Testis (tissue), 3 donors: ENCODE results near the gene RNF11. TPM values are rescaled to one million over a fixed set of nuclear protein-coding genes. Genes with fewer than 3 reads are reported as not detected.

Source experiments
- DNase-seq: peaks from one replicate; pipeline ENCODE4 v3.0.0-alpha.2; 2019
- H3K27ac ChIP-seq, 2 donors: fragments of 200-600 bp; sonication (generic); one replicate each; pipeline ENCODE4 v1.5.1; 2019
- H3K27me3 ChIP-seq: fragments of 200-600 bp; sonication (generic); one replicate; pipeline ENCODE4 v1.5.1; 2019
- H3K36me3 ChIP-seq: fragments of 200-600 bp; sonication (generic); one replicate; pipeline ENCODE4 v1.5.1; 2017; ENCODE audit warnings: low read depth; ENCODE audit errors: missing control alignments
- H3K4me1 ChIP-seq: fragments of 200-600 bp; sonication (generic); one replicate; pipeline ENCODE4 v1.5.1; 2019
- H3K4me3 ChIP-seq, 2 donors: fragments of 200-600 bp; sonication (generic); one replicate each; pipeline ENCODE4 v1.5.1; 2017 to 2019
- H3K9me3 ChIP-seq: fragments of 200-600 bp; sonication (generic); one replicate; pipeline ENCODE4 v1.5.1; 2017
- CTCF ChIP-seq, 3 experiments: fragments of 450-650 bp in 2 of 3; fragments of 200-600 bp in 1 of 3; sonication (generic) in 1 of 3; IDR thresholded peaks; one replicate each; pipeline ENCODE4 v1.5.1; 2016 to 2019; ENCODE audit warnings: antibody characterized with exemption in 3 of 3, mild to moderate bottlenecking in 2 of 3, moderate library complexity in 1 of 3
- POLR2A ChIP-seq: fragments of 450-650 bp; IDR thresholded peaks from one replicate; pipeline ENCODE4 v1.6.1; 2017; ENCODE audit warnings: antibody characterized with exemption, mild to moderate bottlenecking, moderate library complexity
- WGBS, 2 donors: methylation state at CpG; one replicate each; pipeline ENCODE4 v1.1.5; 2018; 5-methylcytosine and 5-hydroxymethylcytosine counted together
- intact Hi-C: fragments of 100-400 bp; cut with DNase I; formaldehyde crosslinking; loops from one replicate; pipeline ENCODE4 v1.15.1; 2023; ENCODE audit warnings: low total_unique reads
- polyA plus RNA-seq: library from polyadenylated mRNA; stranded (reverse); fragments of 350-450 nt; fragmentation: Illumina TruSeq; extraction: RNeasy Lipid Tissue Mini Kit (QIAGEN cat#74804); gene quantifications from one replicate; pipeline ENCODE4 v1.2.3, GENCODE V29; 2014; ENCODE audit warnings: low read depth, low replicate concordance; ENCODE audit not compliant: insufficient read depth
- total RNA-seq, 2 donors: library from RNA; depleted of rRNA; stranded (reverse); fragments of >200 nt; gene quantifications; one replicate each; pipeline ENCODE4 v1.2.3, GENCODE V29; 2016

RNF11 gene
- total and polyA plus RNA-seq, 3 donors from 2014 or later, result 59.8 to 108 (median 89.7) TPM

DNA sequence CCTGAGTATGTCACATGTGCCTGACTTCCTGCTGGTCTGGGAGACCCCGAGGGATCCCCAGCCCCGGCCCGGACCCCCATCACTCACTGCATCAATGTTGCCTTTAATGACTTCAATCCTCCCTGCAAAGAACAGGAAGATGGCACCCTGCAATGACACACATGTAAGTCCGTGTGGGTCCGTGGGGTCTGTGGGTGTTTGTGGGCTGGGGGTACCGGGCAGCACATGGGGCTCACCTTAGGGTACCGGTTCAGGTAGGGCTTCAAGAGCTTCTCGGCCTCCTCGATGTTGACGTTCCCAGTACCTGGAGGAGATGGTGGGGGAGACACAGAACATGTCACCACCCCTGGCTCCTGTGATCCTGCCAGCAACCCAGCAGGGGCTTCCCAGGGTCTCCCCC, 66.2 kb downstream of the RNF11 start:
- H3K4me3 ChIP-seq, result no peak overlapping the region
- H3K27me3 ChIP-seq, result no peaks in the 10 kb centered on the region
- H3K4me1 ChIP-seq, result peaks cover 6% of the 10 kb centered on the region
- no peak for DNase-seq
- H3K9me3 ChIP-seq, result no peaks in the 10 kb centered on the region
- intact Hi-C loops, result no loop called here
- H3K27ac ChIP-seq, result no peak overlapping the region
- TF ChIP-seq CTCF (IDR thresholded peaks at IDR 0.05), result no peak
- no peak for TF ChIP-seq POLR2A
- 91% methylated on average over 10 of the region's 10 CpGs; no CpG with 5 or more reads in 1 of the 2 donors for WGBS, 2 donors
- no peaks in the 10 kb centered on the region for H3K36me3 ChIP-seq

DNA sequence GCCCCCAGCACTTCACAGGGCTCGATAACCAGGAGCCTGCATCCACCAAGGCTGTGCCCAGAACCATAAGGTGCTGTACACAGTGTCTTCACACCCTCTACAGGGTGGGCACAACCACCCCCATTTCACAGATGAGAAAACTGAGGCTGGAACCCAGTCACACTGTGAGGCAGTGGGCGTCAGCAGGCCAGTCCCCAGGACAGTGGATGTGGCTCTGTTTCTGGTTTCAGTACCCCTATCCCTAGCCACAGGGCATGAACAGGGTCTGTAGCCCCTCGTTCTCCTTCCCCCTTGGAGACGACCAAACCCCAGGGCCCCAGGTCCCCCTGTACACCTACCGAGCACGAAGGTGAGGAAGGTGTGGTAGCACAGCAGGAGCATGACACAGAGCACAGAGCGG, 66.7 kb downstream of the RNF11 start:
- no peak for DNase-seq

DNA sequence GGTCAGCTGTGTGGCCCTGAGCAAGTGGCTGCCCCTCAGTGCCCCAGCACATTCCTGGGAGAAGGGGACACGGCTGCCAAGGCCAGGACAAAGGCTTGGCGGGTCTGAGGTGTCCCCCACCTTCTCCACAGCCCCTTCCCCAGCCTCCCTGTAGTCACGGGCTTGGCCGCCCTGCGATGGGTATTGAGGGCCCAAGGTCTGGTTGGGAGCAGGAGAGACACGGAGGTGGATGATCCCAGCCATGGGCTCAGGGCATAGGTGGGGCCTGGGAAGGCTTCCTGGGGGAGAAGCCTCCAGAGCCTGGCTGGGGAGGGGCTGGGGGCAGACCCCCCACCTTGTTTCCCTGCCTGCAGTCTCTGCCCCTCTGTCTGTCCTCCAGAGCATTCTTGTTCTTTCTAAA, 67.2 kb downstream of the RNF11 start:
- Histone ChIP-seq H3K36me3 (no peaks in the 10 kb centered on the region), H3K27me3 (no peaks in the 10 kb centered on the region), H3K4me3 (no peak overlapping the region), H3K9me3 (no peaks in the 10 kb centered on the region), H3K4me1 (no peaks in the 10 kb centered on the region), H3K27ac (no peak overlapping the region)
- intact Hi-C loops, result no loop called here
- 84 to 85% methylated on average over 6 of the region's 6 CpGs for WGBS, 2 donors
- TF ChIP-seq POLR2A (no peak), CTCF (IDR thresholded peaks at IDR 0.05) (no peak)
- DNase-seq, result no peak

More for the DNA sequence above, 66.7 kb downstream of the RNF11 start:
- Histone ChIP-seq H3K27ac (no peak overlapping the region), H3K9me3 (no peaks in the 10 kb centered on the region), H3K4me1 (peaks cover 2% of the 10 kb centered on the region), H3K36me3 (no peaks in the 10 kb centered on the region), H3K27me3 (no peaks in the 10 kb centered on the region), H3K4me3 (no peak overlapping the region)
- 73 to 85% methylated on average over 7 of the region's 7 CpGs for WGBS, 2 donors
- no peak for TF ChIP-seq POLR2A
- TF ChIP-seq CTCF (IDR thresholded peaks at IDR 0.05), result no peak
- intact Hi-C loops, result no loop called here

GRCh38 chr1:51303751-51304251, 67.7 kb downstream of the RNF11 start:
- no peaks in the 10 kb centered on the region for H3K9me3 ChIP-seq
- H3K4me3 ChIP-seq, result no peak overlapping the region
- H3K4me1 ChIP-seq, result no peaks in the 10 kb centered on the region
- intact Hi-C loops, result no loop called here
- H3K36me3 ChIP-seq, result no peaks in the 10 kb centered on the region
- no peaks in the 10 kb centered on the region for H3K27me3 ChIP-seq
- TF ChIP-seq CTCF (IDR thresholded peaks at IDR 0.05) (no peak), POLR2A (no peak)
- DNase-seq, result no peak
- no peak overlapping the region for H3K27ac ChIP-seq
- 63 to 64% methylated on average over 7 to 8 of the region's 8 CpGs for WGBS, 2 donors

DNA sequence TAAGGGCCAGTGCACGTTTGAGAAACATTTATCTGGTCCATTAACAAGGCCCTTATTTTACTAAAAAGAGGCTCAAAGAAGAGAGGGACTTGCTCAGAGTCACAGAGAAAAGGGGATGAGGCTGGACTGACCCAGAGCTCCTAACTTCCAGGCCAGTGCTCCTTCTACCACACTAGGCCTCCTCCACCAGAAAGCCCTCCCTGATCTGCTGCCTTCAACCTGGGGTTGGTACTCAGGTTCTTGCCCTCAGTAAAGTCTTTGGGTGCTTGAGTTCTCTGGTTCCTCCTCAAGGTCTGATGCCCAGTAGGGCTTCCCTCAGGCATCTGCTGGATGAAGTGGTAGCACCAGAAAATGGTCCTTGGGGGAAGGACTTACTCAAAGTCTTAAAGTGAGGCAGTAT, 68.3 kb downstream of the RNF11 start:
- intact Hi-C loops, result no loop called here
- Histone ChIP-seq H3K36me3 (no peaks in the 10 kb centered on the region), H3K27ac (no peak overlapping the region), H3K4me1 (no peaks in the 10 kb centered on the region), H3K27me3 (no peaks in the 10 kb centered on the region), H3K4me3 (no peak overlapping the region), H3K9me3 (no peaks in the 10 kb centered on the region)
- 39 to 52% methylated on average over 1 of the region's 1 CpG for WGBS, 2 donors
- TF ChIP-seq CTCF (IDR thresholded peaks at IDR 0.05) (no peak), POLR2A (no peak)
- DNase-seq, result no peak
